ENCODE results near the gene ATP13A3.
"Not testable (repeated sequence)": the region's sequence is repeated elsewhere in the genome, so short reads cannot be mapped to it uniquely, and the experiment has no call there.

Gene ATP13A3

GRCh38 chr3:194512895-194513601, 26.2 kb upstream of the ATP13A3 start:
- in situ Hi-C loops (cut with HindIII; ENCODE audit: low pct_unique_long_range_greater_than_20kb, low sequenced_read_pairs) = no loop called here
- DNase-seq (ENCODE audit: low read depth in 1 of 2, low spot score in 1 of 2) = peak in 1 of 2 experiments; percentile 75
- no peak for TF ChIP-seq JUND (IDR thresholded peaks at IDR 0.05; ENCODE audit: low read depth)

DNA sequence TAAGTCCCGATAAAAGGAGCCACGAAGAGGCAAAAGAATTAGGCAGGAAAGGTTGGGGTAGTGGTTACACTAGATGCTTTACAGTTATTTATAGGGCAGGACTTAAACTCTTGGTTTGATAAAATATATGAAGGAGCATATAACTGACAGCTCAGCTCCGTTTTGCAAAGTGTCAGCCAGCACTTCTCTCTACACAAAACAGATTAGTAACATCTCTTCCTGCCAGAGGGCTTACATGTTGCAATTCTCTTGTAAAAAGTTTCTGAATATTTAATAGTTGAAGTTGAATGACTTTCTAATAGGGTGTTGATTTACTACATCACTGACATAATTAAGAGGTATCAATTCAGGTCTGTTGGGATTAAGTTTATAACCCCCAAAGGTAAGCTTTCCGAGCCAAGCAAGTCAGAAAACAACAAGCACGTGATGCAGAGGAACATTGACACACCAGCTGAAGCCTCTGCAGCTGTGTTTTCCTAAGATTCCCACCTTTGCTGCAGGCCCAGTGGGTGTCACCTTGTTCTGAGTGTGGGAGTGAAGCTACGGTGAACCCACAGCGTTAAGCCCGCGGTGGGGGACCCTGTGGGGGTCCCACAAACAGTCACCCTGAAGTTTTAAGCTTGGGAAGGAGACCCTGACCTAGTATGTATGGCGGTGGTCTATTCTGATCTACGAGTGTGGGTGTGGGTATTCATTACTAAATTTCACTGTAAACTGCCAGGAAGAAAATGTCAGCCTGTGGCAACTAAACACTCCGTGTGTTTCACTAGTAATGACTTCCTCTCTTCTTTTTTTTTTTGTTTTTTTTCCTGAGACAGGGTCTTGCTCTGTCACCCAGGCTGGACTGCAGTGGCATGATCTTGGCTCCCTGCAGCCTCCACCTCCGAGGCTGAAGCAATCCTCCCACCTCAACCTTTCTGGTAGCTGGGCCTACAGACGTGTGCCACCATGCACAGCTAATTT, 22.0 kb upstream of the ATP13A3 start:
- no peak for TF ChIP-seq JUND (IDR thresholded peaks at IDR 0.05; ENCODE audit: low read depth)
- DNase-seq (ENCODE audit: low read depth in 1 of 2, low spot score in 1 of 2) = no peak
- in situ Hi-C loops (cut with HindIII; ENCODE audit: low pct_unique_long_range_greater_than_20kb, low sequenced_read_pairs) = no loop called here

DNA sequence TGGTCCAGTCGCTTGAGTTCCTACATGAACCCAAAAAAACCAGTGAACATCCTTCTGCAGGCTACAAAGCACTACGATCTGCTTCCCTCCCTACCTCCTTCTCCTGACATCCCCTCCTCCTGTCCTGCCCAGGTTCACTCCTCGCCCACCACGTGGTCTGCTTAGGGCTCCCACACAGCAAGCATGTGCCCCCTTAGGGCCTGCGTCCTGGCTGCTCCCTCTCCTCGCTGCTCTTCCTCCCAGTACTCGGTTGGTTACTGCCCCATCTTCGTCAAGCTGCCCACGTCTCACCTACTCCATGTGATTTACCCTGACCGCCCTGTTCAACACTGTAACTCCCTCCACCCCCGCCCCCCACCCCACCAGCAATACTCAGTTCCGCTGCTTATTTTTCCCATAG, 20.8 kb upstream of the ATP13A3 start:
- DNase-seq (ENCODE audit: low read depth in 1 of 2, low spot score in 1 of 2) = no peak
- in situ Hi-C loops (cut with HindIII; ENCODE audit: low pct_unique_long_range_greater_than_20kb, low sequenced_read_pairs) = no loop called here
- no peak for TF ChIP-seq JUND (IDR thresholded peaks at IDR 0.05; ENCODE audit: low read depth)

GRCh38 chr3:194505791-194506415, 19.1 kb upstream of the ATP13A3 start:
- in situ Hi-C loops (cut with HindIII; ENCODE audit: low pct_unique_long_range_greater_than_20kb, low sequenced_read_pairs) = no loop called here
- no peak for TF ChIP-seq JUND (IDR thresholded peaks at IDR 0.05; ENCODE audit: low read depth)
- DNase-seq (ENCODE audit: low read depth in 1 of 2, low spot score in 1 of 2) = no peak

DNA sequence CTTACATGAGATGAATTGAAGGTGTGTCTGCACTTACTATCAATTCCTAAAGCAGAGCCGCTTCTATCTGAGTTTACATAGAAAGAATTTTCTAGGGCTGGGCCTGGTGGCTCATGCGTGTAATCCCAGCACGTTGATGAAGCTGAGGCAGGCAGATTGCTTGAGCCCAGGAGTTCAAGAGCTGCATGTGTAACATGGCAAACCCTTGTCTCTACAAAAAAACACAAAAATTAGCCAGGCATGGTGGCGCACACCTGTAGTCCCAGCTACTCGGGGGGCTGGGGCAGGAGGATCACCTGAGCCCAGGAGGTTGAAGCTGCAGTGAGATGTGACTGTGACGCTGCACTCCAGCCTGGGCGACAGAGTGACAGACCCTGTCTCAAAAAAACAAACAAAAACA, 18.1 kb upstream of the ATP13A3 start:
- DNase-seq (ENCODE audit: low read depth in 1 of 2, low spot score in 1 of 2) = no peak
- no peak for TF ChIP-seq JUND (IDR thresholded peaks at IDR 0.05; ENCODE audit: low read depth)
- in situ Hi-C loops (cut with HindIII; ENCODE audit: low pct_unique_long_range_greater_than_20kb, low sequenced_read_pairs) = no loop called here

GRCh38 chr3:194504146-194504545, 17.3 kb upstream of the ATP13A3 start:
- in situ Hi-C loops (cut with HindIII; ENCODE audit: low pct_unique_long_range_greater_than_20kb, low sequenced_read_pairs) = no loop called here
- no peak for DNase-seq (ENCODE audit: low read depth in 1 of 2, low spot score in 1 of 2)
- no peak for TF ChIP-seq JUND (IDR thresholded peaks at IDR 0.05; ENCODE audit: low read depth)

DNA sequence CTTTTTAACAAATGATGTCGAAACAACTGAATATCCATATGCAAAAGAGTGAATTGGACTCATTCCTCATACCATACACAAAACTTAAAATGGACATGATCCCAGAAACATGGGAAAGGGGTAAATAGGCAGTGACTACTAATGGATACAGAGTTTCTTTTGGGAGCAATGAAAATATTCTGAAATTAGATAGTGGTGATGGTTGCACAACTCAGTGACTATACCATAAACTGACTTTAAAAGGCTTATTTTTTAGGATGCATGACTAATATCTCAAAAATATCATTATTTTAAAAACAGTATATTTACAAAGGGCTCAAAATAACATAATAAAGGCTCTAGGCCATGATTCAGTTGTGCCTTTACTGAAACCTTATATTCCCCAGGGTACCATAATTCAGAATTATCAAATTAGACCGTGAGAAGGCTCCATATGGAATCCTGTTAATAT, 16.3 kb upstream of the ATP13A3 start:
- no peak for TF ChIP-seq JUND (IDR thresholded peaks at IDR 0.05; ENCODE audit: low read depth)
- in situ Hi-C loops (cut with HindIII; ENCODE audit: low pct_unique_long_range_greater_than_20kb, low sequenced_read_pairs) = no loop called here
- DNase-seq (ENCODE audit: low read depth in 1 of 2, low spot score in 1 of 2) = no peak

- in situ Hi-C loops (cut with HindIII; ENCODE audit: low pct_unique_long_range_greater_than_20kb, low sequenced_read_pairs) = no loop called here
Observed at GRCh38 chr3:194500198-194500597, 13.4 kb upstream of the ATP13A3 start.

GRCh38 chr3:194499516-194499915, 12.7 kb upstream of the ATP13A3 start:
- in situ Hi-C loops (cut with HindIII; ENCODE audit: low pct_unique_long_range_greater_than_20kb, low sequenced_read_pairs) = not testable (repeated sequence)

More at GRCh38 chr3:194500198-194500597, 13.4 kb upstream of the ATP13A3 start:
- no peak for DNase-seq (ENCODE audit: low read depth in 1 of 2, low spot score in 1 of 2)
- no peak for TF ChIP-seq JUND (IDR thresholded peaks at IDR 0.05; ENCODE audit: low read depth)

DNA sequence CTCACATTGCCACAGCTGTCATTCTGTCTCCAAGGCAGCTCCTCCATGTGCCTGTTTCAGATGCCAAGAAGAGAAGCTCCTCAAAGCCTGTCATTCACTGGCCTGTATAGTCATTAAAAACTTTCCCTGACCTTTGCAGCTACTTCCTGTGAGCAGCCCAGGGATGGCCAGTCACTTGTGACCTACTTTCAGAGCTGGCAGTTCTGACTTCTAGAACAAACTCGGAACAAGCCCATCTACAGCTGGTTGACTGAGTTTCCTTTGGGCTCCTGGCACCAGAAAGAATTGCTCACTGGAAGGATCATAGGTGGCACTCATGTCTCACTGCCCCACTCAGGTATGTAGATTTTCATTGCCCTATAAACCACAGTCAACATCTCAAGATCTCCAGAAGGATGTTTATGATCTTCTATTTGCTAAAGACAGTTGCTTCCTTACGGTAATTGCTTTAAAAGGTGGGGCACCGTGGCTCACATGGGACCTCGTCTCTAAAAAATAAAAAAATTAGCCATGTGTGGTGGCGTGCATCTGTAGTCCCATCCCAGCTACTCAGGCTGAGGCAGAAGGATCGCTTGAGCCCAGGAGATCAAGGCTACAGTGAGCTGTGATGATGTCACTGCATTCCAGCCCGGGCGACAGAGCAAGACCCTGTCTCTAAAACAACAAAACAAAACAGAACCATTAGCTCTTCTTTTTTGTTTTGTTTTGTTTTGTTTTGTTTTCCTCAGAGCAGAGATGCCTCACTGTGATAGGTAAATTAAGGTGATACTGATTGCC, 11.2 kb upstream of the ATP13A3 start:
- peak in 1 of 2 experiments; percentile 87 for DNase-seq (ENCODE audit: low read depth in 1 of 2, low spot score in 1 of 2)
- in situ Hi-C loops (cut with HindIII; ENCODE audit: low pct_unique_long_range_greater_than_20kb, low sequenced_read_pairs) = no loop called here
- TF ChIP-seq JUND (IDR thresholded peaks at IDR 0.05; ENCODE audit: low read depth) = no peak

More at GRCh38 chr3:194499516-194499915, 12.7 kb upstream of the ATP13A3 start:
- DNase-seq (ENCODE audit: low read depth in 1 of 2, low spot score in 1 of 2) = not testable (repeated sequence)

- in situ Hi-C loops (cut with HindIII; ENCODE audit: low pct_unique_long_range_greater_than_20kb, low sequenced_read_pairs) = no loop called here
- peak in 1 of 2 experiments; percentile 67 for DNase-seq (ENCODE audit: low read depth in 1 of 2, low spot score in 1 of 2)
- TF ChIP-seq JUND (IDR thresholded peaks at IDR 0.05; ENCODE audit: low read depth) = no peak
Observed at GRCh38 chr3:194496217-194496919, 9.6 kb upstream of the ATP13A3 start.
